IMR-90 (cell line): ENCODE results near the gene HEATR9. TPM values are rescaled to one million over a fixed set of nuclear protein-coding genes. Genes with fewer than 3 reads are reported as not detected.

ENCODE experiments used
- ATAC-seq: fragments of 200-7000 bp; cut with Tn5 transposase; 2 replicates; pipeline ENCODE4 v1.9.1; 2020; ENCODE audit warnings: low read depth, mild to moderate bottlenecking, moderate library complexity
- BruUV-seq: library from RNA; stranded (reverse); fragments of 400-500 nt; replicated peaks from 2 replicates; lab custom pipeline; 2021; lab: Mats Ljungman, UMichigan
- CTCF ChIA-PET: fragments of 300-600 bp; formaldehyde crosslinking; extraction: SDS; loops from one replicate; lab custom pipeline; 2021; ENCODE audit warnings: antibody characterized with exemption; lab: Yijun Ruan, JAX
- POLR2A ChIA-PET: fragments of 300-600 bp; sonication (Branson Sonifier 250); formaldehyde crosslinking; loops from one replicate; lab custom pipeline; 2022; ENCODE audit warnings: antibody characterized with exemption; ENCODE audit not compliant: unreplicated experiment; lab: Charles Lee
- DNase-seq: peaks from one replicate; pipeline ENCODE4 v3.0.0; 2013
- H2AFZ ChIP-seq: replicated peaks from 2 replicates; pipeline ENCODE3; 2013; ENCODE audit warnings: low read length, mild to moderate bottlenecking; ENCODE audit not compliant: poor library complexity
- H2AK5ac ChIP-seq: 2 replicates; pipeline ENCODE4 v1.6.1; 2013; ENCODE audit warnings: low read depth, low read length, inconsistent platforms
- H2AK9ac ChIP-seq: replicated peaks from 2 replicates; pipeline ENCODE3; 2013; ENCODE audit warnings: mild to moderate bottlenecking, low read depth, low read length, moderate library complexity; ENCODE audit not compliant: poor library complexity
- H2BK120ac ChIP-seq: 2 replicates; pipeline ENCODE4 v1.6.1; 2013; ENCODE audit warnings: low read depth, low read length, inconsistent platforms
- H2BK15ac ChIP-seq: 3 replicates; pipeline ENCODE4 v1.6.1; 2013; ENCODE audit warnings: low read depth, low read length, inconsistent platforms
- H2BK20ac ChIP-seq: 2 replicates; pipeline ENCODE4 v1.6.1; 2013; ENCODE audit warnings: low read depth, mild to moderate bottlenecking, inconsistent platforms, low read length, moderate library complexity
- H2BK5ac ChIP-seq: 2 replicates; pipeline ENCODE4 v1.6.1; 2013; ENCODE audit warnings: mild to moderate bottlenecking, low read depth, low read length, inconsistent platforms; ENCODE audit not compliant: poor library complexity, severe bottlenecking
- H3K14ac ChIP-seq: replicated peaks from 2 replicates; pipeline ENCODE4 v1.6.1; 2013; ENCODE audit warnings: low read depth, low read length, inconsistent platforms
- H3K18ac ChIP-seq: 2 replicates; pipeline ENCODE4 v1.6.1; 2013; ENCODE audit warnings: low read depth, low read length, control low read depth
- H3K23ac ChIP-seq: 2 replicates; pipeline ENCODE4 v1.6.1; 2013; ENCODE audit warnings: low read depth, low read length, inconsistent platforms
- H3K27ac ChIP-seq: 2 replicates; pipeline ENCODE4 v1.5.1; 2013; ENCODE audit warnings: mild to moderate bottlenecking, control low read depth, low read length; ENCODE audit not compliant: insufficient read depth
- H3K27me3 ChIP-seq: 2 replicates; pipeline ENCODE4 v1.6.1; 2013; ENCODE audit warnings: low read length; ENCODE audit not compliant: control insufficient read depth, insufficient read depth
- H3K36me3 ChIP-seq: 2 replicates; pipeline ENCODE4 v1.6.1; 2013; ENCODE audit warnings: low read length, mixed read lengths; ENCODE audit not compliant: control insufficient read depth, insufficient read depth
- H3K4ac ChIP-seq: 2 replicates; pipeline ENCODE4 v1.6.1; 2013; ENCODE audit warnings: low read depth, low read length, inconsistent platforms
- H3K4me1 ChIP-seq: 2 replicates; pipeline ENCODE4 v1.6.1; 2013; ENCODE audit warnings: low read length, mixed read lengths; ENCODE audit not compliant: control insufficient read depth, insufficient read depth
- H3K4me2 ChIP-seq: 2 replicates; pipeline ENCODE4 v1.6.1; 2013; ENCODE audit warnings: low read depth, mild to moderate bottlenecking, control low read depth, low read length, moderate library complexity
- H3K4me3 ChIP-seq: 2 replicates; pipeline ENCODE4 v1.5.1; 2013; ENCODE audit warnings: low read depth, mild to moderate bottlenecking, control low read depth, low read length, moderate library complexity; ENCODE audit not compliant: insufficient read depth
- H3K56ac ChIP-seq: 2 replicates; pipeline ENCODE4 v1.6.1; 2013; ENCODE audit warnings: low read length, inconsistent platforms; ENCODE audit not compliant: insufficient read depth; ENCODE audit errors: extremely low read depth
- H3K79me1 ChIP-seq, 2 experiments: 2 replicates each; pipeline ENCODE4 v1.6.1; 2013; ENCODE audit warnings: low read length in 2 of 2, inconsistent platforms in 1 of 2, low read depth in 1 of 2
- H3K9ac ChIP-seq: 2 replicates; pipeline ENCODE4 v1.6.1; 2013; ENCODE audit warnings: low read depth, low read length, control low read depth
- H3K9me1 ChIP-seq: 2 replicates; pipeline ENCODE4 v1.6.1; 2013; ENCODE audit warnings: low read length, inconsistent platforms; ENCODE audit not compliant: insufficient read depth
- H3K9me3 ChIP-seq: 2 replicates; pipeline ENCODE4 v1.6.1; 2013; ENCODE audit warnings: low read length; ENCODE audit not compliant: control insufficient read depth, insufficient read depth
- H4K20me1 ChIP-seq: 2 replicates; pipeline ENCODE4 v1.6.1; 2013; ENCODE audit warnings: low read length, inconsistent platforms; ENCODE audit not compliant: insufficient read depth
- H4K5ac ChIP-seq: 2 replicates; pipeline ENCODE4 v1.6.1; 2013; ENCODE audit warnings: mild to moderate bottlenecking, low read depth, low read length, control low read depth
- H4K8ac ChIP-seq, 2 experiments: 2 replicates each; pipeline ENCODE4 v1.6.1; 2013; ENCODE audit warnings: low read depth in 2 of 2, low read length in 2 of 2, control low read depth in 1 of 2, inconsistent platforms in 1 of 2
- H4K91ac ChIP-seq: 2 replicates; pipeline ENCODE4 v1.6.1; 2013; ENCODE audit warnings: low read depth, low read length, inconsistent platforms; ENCODE audit not compliant: insufficient read depth
- POLR2A ChIP-seq: IDR thresholded peaks from 2 replicates; pipeline ENCODE4 v1.6.1; 2012; ENCODE audit warnings: mild to moderate bottlenecking, low read depth, low read length
- RCOR1 ChIP-seq: IDR thresholded peaks from 2 replicates; pipeline ENCODE4 v1.6.1; 2012; ENCODE audit warnings: mild to moderate bottlenecking, low read length, improper control_type of control experiment; ENCODE audit not compliant: insufficient replicate concordance
- WGBS, 2 experiments: methylation state at CpG; one replicate each; pipeline versions ENCODE4 v1.1.5 to v1.1.7; 2013; ENCODE audit warnings: missing lambda C conversion rate in 2 of 2; ENCODE audit not compliant: insufficient read length in 1 of 2; ENCODE audit errors: extremely low coverage in 2 of 2; 5-methylcytosine and 5-hydroxymethylcytosine counted together
- dilution Hi-C: fragments of 300-500 bp; cut with HindIII; formaldehyde crosslinking; loops from one replicate; pipeline ENCODE4 v1.14.3; 2018; ENCODE audit warnings: low sequenced_read_pairs; ENCODE audit not compliant: unreplicated experiment
- in situ Hi-C: fragments of 300-500 bp; cut with MboI; formaldehyde crosslinking; loops from 3 replicates; pipeline ENCODE4 v1.14.3; 2019; ENCODE audit warnings: low sequenced_read_pairs, inconsistent platforms, mixed read lengths
- intact Hi-C: fragments of 100-400 bp; cut with micrococcal nuclease; formaldehyde crosslinking; loops from 2 replicates; pipeline ENCODE4 v1.10.0; 2022
- polyA plus RNA-seq, 3 experiments: library from polyadenylated mRNA; depleted of rRNA; stranded (reverse); fragments of >200 nt; gene quantifications; 2 replicates each; pipeline ENCODE4 v1.2.3, GENCODE V29; 2012; ENCODE audit warnings: low replicate concordance in 1 of 3
- total RNA-seq: library from RNA; depleted of rRNA; stranded (reverse); fragments of >200 nt; gene quantifications from 2 replicates; pipeline ENCODE4 v1.2.3, GENCODE V29; 2012
- TF ChIP-seq, protein P1 (sequence below): fragments of 150-350 bp; IDR thresholded peaks from 2 replicates; pipeline ENCODE4 v1.6.1; 2017; ENCODE audit warnings: mild to moderate bottlenecking, antibody characterized with exemption, low read length, low read depth

HEATR9 gene
- total and polyA plus RNA-seq, 2 of the 4 experiments (the other 2 are of a cell fraction): not detected

GRCh38 chr17:35843698-35844097 is 25.0 kb downstream of the HEATR9 start:
- H3K9me1 ChIP-seq: no peaks in the 10 kb centered on the region
- no peak overlapping the region for H3K14ac ChIP-seq
- H3K79me1 ChIP-seq: peaks cover 10 to 14% of the 10 kb centered on the region in 2 experiments; a peak in 2 of 4 replicates
- no peaks in the 10 kb centered on the region for H3K4me1 ChIP-seq
- H2BK5ac ChIP-seq: no peak overlapping the region
- H3K23ac ChIP-seq: no peak overlapping the region
- no CpG with 5 or more reads among the region's 2 CpGs for WGBS, 2 experiments
- peaks cover 4% of the 10 kb centered on the region; the same call in 1 of the 2 replicates for H4K20me1 ChIP-seq
- no peak overlapping the region for H3K4me2 ChIP-seq
- H3K27ac ChIP-seq: no peak overlapping the region
- no peak overlapping the region for H4K91ac ChIP-seq
- no peak overlapping the region for H2BK20ac ChIP-seq
- CTCF ChIA-PET: no interaction called here
- H2AFZ ChIP-seq: no peak overlapping the region
- no peak overlapping the region for H3K9ac ChIP-seq
- no peak for DNase-seq
- no peak overlapping the region for H2BK120ac ChIP-seq
- no peak overlapping the region for H3K4me3 ChIP-seq
- dilution Hi-C loops: no loop called here
- H4K5ac ChIP-seq: no peak overlapping the region
- no peak overlapping the region for H2AK9ac ChIP-seq
- intact Hi-C loops: no loop called here
- no peak overlapping the region for H2AK5ac ChIP-seq
- no peak overlapping the region for H3K4ac ChIP-seq
- no peak overlapping the region for H2BK15ac ChIP-seq
- peaks cover 54% of the 10 kb centered on the region for H3K36me3 ChIP-seq
- in situ Hi-C loops: no loop called here
- H3K27me3 ChIP-seq: no peaks in the 10 kb centered on the region
- H4K8ac ChIP-seq: no peak overlapping the region
- BruUV-seq: no TSS peak
- no peak for ATAC-seq
- no peak overlapping the region for H3K56ac ChIP-seq
- no peaks in the 10 kb centered on the region for H3K9me3 ChIP-seq
- POLR2A ChIA-PET: no interaction called here
- H3K18ac ChIP-seq: no peak overlapping the region
- TF ChIP-seq POLR2A: no peak
- TF ChIP-seq, protein P1, sequence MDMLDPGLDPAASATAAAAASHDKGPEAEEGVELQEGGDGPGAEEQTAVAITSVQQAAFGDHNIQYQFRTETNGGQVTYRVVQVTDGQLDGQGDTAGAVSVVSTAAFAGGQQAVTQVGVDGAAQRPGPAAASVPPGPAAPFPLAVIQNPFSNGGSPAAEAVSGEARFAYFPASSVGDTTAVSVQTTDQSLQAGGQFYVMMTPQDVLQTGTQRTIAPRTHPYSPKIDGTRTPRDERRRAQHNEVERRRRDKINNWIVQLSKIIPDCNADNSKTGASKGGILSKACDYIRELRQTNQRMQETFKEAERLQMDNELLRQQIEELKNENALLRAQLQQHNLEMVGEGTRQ: no peak
- no peak for TF ChIP-seq RCOR1
